ENCODE results near the gene DBF4B.
"Not testable (repeated sequence)": the region's sequence is repeated elsewhere in the genome, so short reads cannot be mapped to it uniquely, and the experiment has no call there.

GRCh38 chr17:44683303-44683702 is 25.2 kb upstream of the DBF4B start:
- TF ChIP-seq CTCF (IDR thresholded peaks at IDR 0.05); POLR2AphosphoS5 (IDR thresholded peaks at IDR 0.05); POLR2A (IDR thresholded peaks at IDR 0.05); EP300 (IDR thresholded peaks at IDR 0.05; ENCODE audit: low read depth): not testable (repeated sequence)
